ENCODE measurements around the gene NFIB.

DNA sequence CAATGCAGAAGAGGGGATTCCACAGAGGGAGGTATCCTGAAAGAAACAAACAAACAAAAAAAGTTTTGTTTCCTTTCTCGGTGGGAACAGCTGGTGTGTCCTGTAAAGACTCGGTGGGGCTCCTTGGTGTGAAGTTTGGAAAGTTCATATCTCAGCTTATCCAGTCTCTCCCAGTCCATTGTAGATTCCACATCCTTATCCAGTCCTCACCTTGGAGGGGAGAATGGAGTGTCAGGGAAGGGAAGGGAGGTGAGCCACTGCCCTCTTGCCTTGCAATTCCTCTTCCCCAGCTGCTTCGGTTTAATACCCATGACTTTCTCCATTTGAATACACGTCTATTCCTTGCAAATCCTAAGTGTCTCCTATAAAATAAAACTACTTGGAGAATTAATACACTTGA is 234.5 kb downstream of the NFIB start:
- TF ChIP-seq, protein P1, sequence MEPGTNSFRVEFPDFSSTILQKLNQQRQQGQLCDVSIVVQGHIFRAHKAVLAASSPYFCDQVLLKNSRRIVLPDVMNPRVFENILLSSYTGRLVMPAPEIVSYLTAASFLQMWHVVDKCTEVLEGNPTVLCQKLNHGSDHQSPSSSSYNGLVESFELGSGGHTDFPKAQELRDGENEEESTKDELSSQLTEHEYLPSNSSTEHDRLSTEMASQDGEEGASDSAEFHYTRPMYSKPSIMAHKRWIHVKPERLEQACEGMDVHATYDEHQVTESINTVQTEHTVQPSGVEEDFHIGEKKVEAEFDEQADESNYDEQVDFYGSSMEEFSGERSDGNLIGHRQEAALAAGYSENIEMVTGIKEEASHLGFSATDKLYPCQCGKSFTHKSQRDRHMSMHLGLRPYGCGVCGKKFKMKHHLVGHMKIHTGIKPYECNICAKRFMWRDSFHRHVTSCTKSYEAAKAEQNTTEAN (CRISPR knock-in tag; IDR thresholded peaks at IDR 0.05), result no peak
- TF ChIP-seq, protein P2, sequence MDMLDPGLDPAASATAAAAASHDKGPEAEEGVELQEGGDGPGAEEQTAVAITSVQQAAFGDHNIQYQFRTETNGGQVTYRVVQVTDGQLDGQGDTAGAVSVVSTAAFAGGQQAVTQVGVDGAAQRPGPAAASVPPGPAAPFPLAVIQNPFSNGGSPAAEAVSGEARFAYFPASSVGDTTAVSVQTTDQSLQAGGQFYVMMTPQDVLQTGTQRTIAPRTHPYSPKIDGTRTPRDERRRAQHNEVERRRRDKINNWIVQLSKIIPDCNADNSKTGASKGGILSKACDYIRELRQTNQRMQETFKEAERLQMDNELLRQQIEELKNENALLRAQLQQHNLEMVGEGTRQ (CRISPR knock-in tag; IDR thresholded peaks at IDR 0.05), result no peak
- TF ChIP-seq, protein P3, sequence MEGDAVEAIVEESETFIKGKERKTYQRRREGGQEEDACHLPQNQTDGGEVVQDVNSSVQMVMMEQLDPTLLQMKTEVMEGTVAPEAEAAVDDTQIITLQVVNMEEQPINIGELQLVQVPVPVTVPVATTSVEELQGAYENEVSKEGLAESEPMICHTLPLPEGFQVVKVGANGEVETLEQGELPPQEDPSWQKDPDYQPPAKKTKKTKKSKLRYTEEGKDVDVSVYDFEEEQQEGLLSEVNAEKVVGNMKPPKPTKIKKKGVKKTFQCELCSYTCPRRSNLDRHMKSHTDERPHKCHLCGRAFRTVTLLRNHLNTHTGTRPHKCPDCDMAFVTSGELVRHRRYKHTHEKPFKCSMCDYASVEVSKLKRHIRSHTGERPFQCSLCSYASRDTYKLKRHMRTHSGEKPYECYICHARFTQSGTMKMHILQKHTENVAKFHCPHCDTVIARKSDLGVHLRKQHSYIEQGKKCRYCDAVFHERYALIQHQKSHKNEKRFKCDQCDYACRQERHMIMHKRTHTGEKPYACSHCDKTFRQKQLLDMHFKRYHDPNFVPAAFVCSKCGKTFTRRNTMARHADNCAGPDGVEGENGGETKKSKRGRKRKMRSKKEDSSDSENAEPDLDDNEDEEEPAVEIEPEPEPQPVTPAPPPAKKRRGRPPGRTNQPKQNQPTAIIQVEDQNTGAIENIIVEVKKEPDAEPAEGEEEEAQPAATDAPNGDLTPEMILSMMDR (IDR thresholded peaks at IDR 0.05), result no peak
- TF ChIP-seq NR2C2 (CRISPR knock-in tag; IDR thresholded peaks at IDR 0.05) (no peak), ZNF232 (CRISPR knock-in tag; IDR thresholded peaks at IDR 0.05) (no peak), ZNF671 (CRISPR knock-in tag; IDR thresholded peaks at IDR 0.05) (no peak), EMX1 (CRISPR knock-in tag; IDR thresholded peaks at IDR 0.05) (no peak), ELF4 (CRISPR knock-in tag; IDR thresholded peaks at IDR 0.05; ENCODE audit: low read depth) (no peak), NR3C1 (CRISPR knock-in tag; conservative IDR thresholded peaks at IDR 0.05; ENCODE audit: low read depth) (no peak), MYBL2 (CRISPR knock-in tag; IDR thresholded peaks at IDR 0.05) (no peak)
- TF ChIP-seq, protein P4, sequence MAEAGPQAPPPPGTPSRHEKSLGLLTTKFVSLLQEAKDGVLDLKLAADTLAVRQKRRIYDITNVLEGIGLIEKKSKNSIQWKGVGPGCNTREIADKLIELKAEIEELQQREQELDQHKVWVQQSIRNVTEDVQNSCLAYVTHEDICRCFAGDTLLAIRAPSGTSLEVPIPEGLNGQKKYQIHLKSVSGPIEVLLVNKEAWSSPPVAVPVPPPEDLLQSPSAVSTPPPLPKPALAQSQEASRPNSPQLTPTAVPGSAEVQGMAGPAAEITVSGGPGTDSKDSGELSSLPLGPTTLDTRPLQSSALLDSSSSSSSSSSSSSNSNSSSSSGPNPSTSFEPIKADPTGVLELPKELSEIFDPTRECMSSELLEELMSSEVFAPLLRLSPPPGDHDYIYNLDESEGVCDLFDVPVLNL (CRISPR knock-in tag; IDR thresholded peaks at IDR 0.05; ENCODE audit: borderline replicate concordance, low read depth), result no peak
- TF ChIP-seq, protein P5, sequence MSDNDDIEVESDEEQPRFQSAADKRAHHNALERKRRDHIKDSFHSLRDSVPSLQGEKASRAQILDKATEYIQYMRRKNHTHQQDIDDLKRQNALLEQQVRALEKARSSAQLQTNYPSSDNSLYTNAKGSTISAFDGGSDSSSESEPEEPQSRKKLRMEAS (CRISPR knock-in tag; IDR thresholded peaks at IDR 0.05), result no peak
